Measurements from ENCODE around the gene TEKT4. TPM values are rescaled to one million over a fixed set of nuclear protein-coding genes. Genes with fewer than 3 reads are reported as not detected.
"Not testable (repeated sequence)": the region's sequence is repeated elsewhere in the genome, so short reads cannot be mapped to it uniquely, and the experiment has no call there.

TEKT4 gene
- total RNA-seq, 1 experiment from 2014 or later = not detected

GRCh38 chr2:94871226-94872087, at the start of gene TEKT4 (continued):
- no peak for TF ChIP-seq ZNF121 (CRISPR knock-in tag; IDR thresholded peaks at IDR 0.05)
- no peak for TF ChIP-seq FOXP1 (CRISPR knock-in tag; IDR thresholded peaks at IDR 0.05; ENCODE audit: borderline replicate concordance)

DNA sequence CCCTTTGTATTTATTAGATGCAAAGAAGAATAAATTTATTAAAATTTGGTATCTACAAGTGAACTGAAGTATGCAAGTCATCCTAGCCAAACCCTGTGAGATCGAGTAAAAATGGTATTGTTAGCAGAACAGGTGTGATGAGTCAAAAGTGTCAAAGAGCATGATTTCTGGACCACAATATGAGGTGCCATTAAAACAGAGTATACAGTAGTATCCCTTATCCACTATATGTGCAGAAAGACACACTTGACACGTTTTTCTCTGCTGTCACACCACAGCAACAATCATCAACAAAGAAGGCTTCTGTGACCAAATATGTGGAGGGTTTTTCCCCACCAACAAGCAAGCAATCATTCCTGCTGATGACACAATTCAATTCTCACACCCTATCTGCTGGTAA, 32.0 kb upstream of the TEKT4 start:
- H3K27ac Mint-ChIP-seq; POLR2A ChIA-PET; CTCF ChIA-PET; DNase-seq (ENCODE audit: low spot score); H3K27me3 Mint-ChIP-seq (ENCODE audit: low read depth); ATAC-seq; H3K4me1 Mint-ChIP-seq; H3K4me3 Mint-ChIP-seq: not testable (repeated sequence)
- Mint-ChIP-seq H3K9me3 (peaks cover 59% of the 10 kb centered on the region), H3K36me3 (peaks cover 25% of the 10 kb centered on the region)

- H3K27me3 Mint-ChIP-seq (ENCODE audit: low read depth) = peaks cover 51% of the 10 kb centered on the region
- ATAC-seq, POLR2A ChIA-PET, H3K9me3 Mint-ChIP-seq, H3K36me3 Mint-ChIP-seq, H3K27ac Mint-ChIP-seq, H3K4me1 Mint-ChIP-seq: not testable (repeated sequence)
- peak; percentile 17 for DNase-seq (ENCODE audit: low spot score)
- H3K4me3 Mint-ChIP-seq = peak overlapping the region; percentile 75
- CTCF ChIA-PET = interaction anchor here (1.0 to 1.8 kb wide), 2 partner anchors 17 to 134 kb away, joined by 3 to 5 read pairs; no protein-coding TSS in a partner anchor
Observed at GRCh38 chr2:94856856-94857255, 14.4 kb upstream of the TEKT4 start.

- Mint-ChIP-seq H3K27me3 (ENCODE audit: low read depth) (peaks cover 58% of the 10 kb centered on the region), H3K4me3 (peak overlapping the region; percentile 75)
- peak; percentile 83 for ATAC-seq
Observed at GRCh38 chr2:94857367-94858162, 13.7 kb upstream of the TEKT4 start.

GRCh38 chr2:94858163-94858888, 12.9 kb upstream of the TEKT4 start:
- CTCF ChIA-PET = interaction anchor here (1.8 kb wide), 1 partner anchor 15 kb away, joined by 5 read pairs; no protein-coding TSS in a partner anchor
- POLR2A ChIA-PET, ATAC-seq, H3K4me1 Mint-ChIP-seq, H3K4me3 Mint-ChIP-seq, H3K36me3 Mint-ChIP-seq, H3K9me3 Mint-ChIP-seq, H3K27ac Mint-ChIP-seq: not testable (repeated sequence)
- DNase-seq (ENCODE audit: low spot score) = peak; percentile 10
- H3K27me3 Mint-ChIP-seq (ENCODE audit: low read depth) = peaks cover 66% of the 10 kb centered on the region

More at GRCh38 chr2:94857367-94858162, 13.7 kb upstream of the TEKT4 start:
- H3K9me3 Mint-ChIP-seq, POLR2A ChIA-PET, H3K36me3 Mint-ChIP-seq, H3K27ac Mint-ChIP-seq, H3K4me1 Mint-ChIP-seq: not testable (repeated sequence)
- peak; percentile 68 for DNase-seq (ENCODE audit: low spot score)
- CTCF ChIA-PET = interaction anchor here (1.0 to 1.8 kb wide), 2 partner anchors 16 to 133 kb away, joined by 3 to 5 read pairs; no protein-coding TSS in a partner anchor
- TF ChIP-seq, protein P1, sequence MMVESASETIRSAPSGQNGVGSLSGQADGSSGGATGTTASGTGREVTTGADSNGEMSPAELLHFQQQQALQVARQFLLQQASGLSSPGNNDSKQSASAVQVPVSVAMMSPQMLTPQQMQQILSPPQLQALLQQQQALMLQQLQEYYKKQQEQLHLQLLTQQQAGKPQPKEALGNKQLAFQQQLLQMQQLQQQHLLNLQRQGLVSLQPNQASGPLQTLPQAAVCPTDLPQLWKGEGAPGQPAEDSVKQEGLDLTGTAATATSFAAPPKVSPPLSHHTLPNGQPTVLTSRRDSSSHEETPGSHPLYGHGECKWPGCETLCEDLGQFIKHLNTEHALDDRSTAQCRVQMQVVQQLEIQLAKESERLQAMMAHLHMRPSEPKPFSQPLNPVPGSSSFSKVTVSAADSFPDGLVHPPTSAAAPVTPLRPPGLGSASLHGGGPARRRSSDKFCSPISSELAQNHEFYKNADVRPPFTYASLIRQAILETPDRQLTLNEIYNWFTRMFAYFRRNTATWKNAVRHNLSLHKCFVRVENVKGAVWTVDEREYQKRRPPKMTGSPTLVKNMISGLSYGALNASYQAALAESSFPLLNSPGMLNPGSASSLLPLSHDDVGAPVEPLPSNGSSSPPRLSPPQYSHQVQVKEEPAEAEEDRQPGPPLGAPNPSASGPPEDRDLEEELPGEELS (CRISPR knock-in tag; IDR thresholded peaks at IDR 0.05) = peak; percentile 37; the same call in 1 of the 2 replicates
- TF ChIP-seq, protein P2, sequence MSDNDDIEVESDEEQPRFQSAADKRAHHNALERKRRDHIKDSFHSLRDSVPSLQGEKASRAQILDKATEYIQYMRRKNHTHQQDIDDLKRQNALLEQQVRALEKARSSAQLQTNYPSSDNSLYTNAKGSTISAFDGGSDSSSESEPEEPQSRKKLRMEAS (CRISPR knock-in tag; IDR thresholded peaks at IDR 0.05) = peak; percentile 39; the same call in 1 of the 2 replicates

GRCh38 chr2:94861308-94862152, 9.7 kb upstream of the TEKT4 start:
- TF ChIP-seq, protein P3, sequence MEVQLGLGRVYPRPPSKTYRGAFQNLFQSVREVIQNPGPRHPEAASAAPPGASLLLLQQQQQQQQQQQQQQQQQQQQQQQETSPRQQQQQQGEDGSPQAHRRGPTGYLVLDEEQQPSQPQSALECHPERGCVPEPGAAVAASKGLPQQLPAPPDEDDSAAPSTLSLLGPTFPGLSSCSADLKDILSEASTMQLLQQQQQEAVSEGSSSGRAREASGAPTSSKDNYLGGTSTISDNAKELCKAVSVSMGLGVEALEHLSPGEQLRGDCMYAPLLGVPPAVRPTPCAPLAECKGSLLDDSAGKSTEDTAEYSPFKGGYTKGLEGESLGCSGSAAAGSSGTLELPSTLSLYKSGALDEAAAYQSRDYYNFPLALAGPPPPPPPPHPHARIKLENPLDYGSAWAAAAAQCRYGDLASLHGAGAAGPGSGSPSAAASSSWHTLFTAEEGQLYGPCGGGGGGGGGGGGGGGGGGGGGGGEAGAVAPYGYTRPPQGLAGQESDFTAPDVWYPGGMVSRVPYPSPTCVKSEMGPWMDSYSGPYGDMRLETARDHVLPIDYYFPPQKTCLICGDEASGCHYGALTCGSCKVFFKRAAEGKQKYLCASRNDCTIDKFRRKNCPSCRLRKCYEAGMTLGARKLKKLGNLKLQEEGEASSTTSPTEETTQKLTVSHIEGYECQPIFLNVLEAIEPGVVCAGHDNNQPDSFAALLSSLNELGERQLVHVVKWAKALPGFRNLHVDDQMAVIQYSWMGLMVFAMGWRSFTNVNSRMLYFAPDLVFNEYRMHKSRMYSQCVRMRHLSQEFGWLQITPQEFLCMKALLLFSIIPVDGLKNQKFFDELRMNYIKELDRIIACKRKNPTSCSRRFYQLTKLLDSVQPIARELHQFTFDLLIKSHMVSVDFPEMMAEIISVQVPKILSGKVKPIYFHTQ (CRISPR knock-in tag; IDR thresholded peaks at IDR 0.05) = no peak
- TF ChIP-seq FOXP1 (CRISPR knock-in tag; IDR thresholded peaks at IDR 0.05; ENCODE audit: borderline replicate concordance) = 0 out of 2 replicates have a peak, but pooled peaks have one; percentile 14
- peak; percentile 83 for ATAC-seq
- no peak overlapping the region for H3K27ac Mint-ChIP-seq
- H3K36me3 Mint-ChIP-seq = no peaks in the 10 kb centered on the region
- H3K4me3 Mint-ChIP-seq = peak overlapping the region; percentile 60
- H3K27me3 Mint-ChIP-seq (ENCODE audit: low read depth) = peaks cover 77% of the 10 kb centered on the region
- no peaks in the 10 kb centered on the region; the same call in 1 of the 2 replicates for H3K4me1 Mint-ChIP-seq
- DNase-seq (ENCODE audit: low spot score) = peak; percentile 62
- POLR2A ChIA-PET = no interaction called here
- H3K9me3 Mint-ChIP-seq = no peaks in the 10 kb centered on the region
- CTCF ChIA-PET = interaction anchor here (0.6 to 2.3 kb wide), 8 partner anchors 9 to 192 kb away, joined by 3 to 13 read pairs (median 4); partner anchors contain the start of gene TEKT4

DNA sequence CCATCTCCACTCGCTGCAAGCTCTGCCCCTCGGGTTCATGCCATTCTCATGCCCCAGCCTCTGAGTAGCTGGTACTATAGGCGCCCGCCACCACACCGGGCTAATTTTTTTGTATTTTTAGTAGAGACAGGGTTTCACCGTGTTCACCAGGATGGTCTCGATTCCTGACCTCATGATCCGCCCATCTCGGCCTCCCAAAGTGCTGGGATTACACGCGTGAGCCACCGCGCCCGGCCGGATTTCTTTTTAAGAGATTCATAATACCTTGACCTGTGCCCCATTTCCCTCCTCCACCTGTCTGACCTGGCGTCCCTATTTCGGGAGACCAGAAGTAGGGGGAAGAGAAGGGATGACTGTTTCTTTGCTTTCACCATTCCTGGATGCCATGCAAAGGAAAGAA, 8.3 kb upstream of the TEKT4 start:
- H3K4me3 Mint-ChIP-seq; H3K4me1 Mint-ChIP-seq; POLR2A ChIA-PET; H3K9me3 Mint-ChIP-seq; ATAC-seq; DNase-seq (ENCODE audit: low spot score); H3K27ac Mint-ChIP-seq; H3K36me3 Mint-ChIP-seq: not testable (repeated sequence)
- H3K27me3 Mint-ChIP-seq (ENCODE audit: low read depth) = peaks cover 66% of the 10 kb centered on the region
- CTCF ChIA-PET = interaction anchor here (1.8 kb wide), 1 partner anchor 9 kb away, joined by 9 read pairs; the partner anchor contains the start of gene TEKT4
